Limb (tissue), 2 donors: Measurements from ENCODE around the gene RAB43.
"Not testable (repeated sequence)": the region's sequence is repeated elsewhere in the genome, so short reads cannot be mapped to it uniquely, and the experiment has no call there.

ENCODE experiments used
- DNase-seq, 2 donors: peaks; one replicate each; pipeline ENCODE4 v3.0.0-alpha.2; 2016; ENCODE audit errors: extremely low spot score in 2 of 2

RAB43 gene

GRCh38 chr3:129122412-129123011, 908 bp upstream of the RAB43 start:
- no peak for DNase-seq

GRCh38 chr3:129121016-129121791, 400 bp downstream of the RAB43 start:
- DNase-seq = peak in 1 of 2 donors; percentile 57

- DNase-seq = peak; percentile 80
Measured at GRCh38 chr3:129120254-129121004, 1.2 kb downstream of the RAB43 start.

- no peak for DNase-seq
Measured at GRCh38 chr3:129119365-129120100, 2.1 kb downstream of the RAB43 start.

GRCh38 chr3:129118745-129119144, 2.9 kb downstream of the RAB43 start:
- no peak for DNase-seq

- no peak for DNase-seq
Measured at GRCh38 chr3:129117134-129117533, 4.5 kb downstream of the RAB43 start.

- DNase-seq = no peak
Measured at GRCh38 chr3:129116482-129116946, 5.1 kb downstream of the RAB43 start.

- no peak for DNase-seq
Measured at GRCh38 chr3:129114455-129114854, 7.1 kb downstream of the RAB43 start.

- no peak for DNase-seq
Measured at GRCh38 chr3:129112308-129113052, 9.1 kb downstream of the RAB43 start.

- not testable (repeated sequence) for DNase-seq
Measured at GRCh38 chr3:129111076-129111780, 10.4 kb downstream of the RAB43 start.

- no peak for DNase-seq
Measured at GRCh38 chr3:129107793-129108192, 13.8 kb downstream of the RAB43 start.

GRCh38 chr3:129106866-129107565, 14.6 kb downstream of the RAB43 start:
- no peak for DNase-seq

- no peak for DNase-seq
Measured at GRCh38 chr3:129106320-129106719, 15.3 kb downstream of the RAB43 start.

GRCh38 chr3:129105862-129106261, 15.7 kb downstream of the RAB43 start:
- DNase-seq = no peak

GRCh38 chr3:129104498-129105079, 17.0 kb downstream of the RAB43 start:
- DNase-seq = no peak

- DNase-seq = no peak
Measured at GRCh38 chr3:129104051-129104450, 17.6 kb downstream of the RAB43 start.

GRCh38 chr3:129103296-129103695, 18.3 kb downstream of the RAB43 start:
- no peak for DNase-seq

- DNase-seq = no peak
Measured at GRCh38 chr3:129101370-129102138, 20.1 kb downstream of the RAB43 start.
